AG08396 (cell line): Measurements from ENCODE around the gene STXBP6.

ENCODE experiments used
- DNase-seq: peaks from one replicate; pipeline ENCODE4 v3.0.0; 2012; ENCODE audit warnings: low spot score, mixed read lengths

STXBP6 gene

GRCh38 chr14:25052385-25052784 is 2.4 kb upstream of the STXBP6 start:
- no peak for DNase-seq

- peak; percentile 47 for DNase-seq
Measured at GRCh38 chr14:25050269-25051150, 563 bp upstream of the STXBP6 start.

GRCh38 chr14:25049093-25049567 is 817 bp downstream of the STXBP6 start:
- DNase-seq = no peak

- peak; percentile 71 for DNase-seq
Measured at GRCh38 chr14:25048170-25049016, 1.6 kb downstream of the STXBP6 start.

- no peak for DNase-seq
Measured at GRCh38 chr14:25046301-25046943, 3.5 kb downstream of the STXBP6 start.

- DNase-seq = no peak
Measured at GRCh38 chr14:25044106-25044698, 5.7 kb downstream of the STXBP6 start.

- DNase-seq = peak; percentile 43
Measured at GRCh38 chr14:25042362-25043299, 7.3 kb downstream of the STXBP6 start.

- DNase-seq = no peak
Measured at GRCh38 chr14:25041898-25042297, 8.0 kb downstream of the STXBP6 start.

GRCh38 chr14:25041484-25041883 is 8.5 kb downstream of the STXBP6 start:
- no peak for DNase-seq

GRCh38 chr14:25039933-25040332 is 10.0 kb downstream of the STXBP6 start:
- DNase-seq = no peak

- DNase-seq = no peak
Measured at GRCh38 chr14:25038044-25038668, 11.8 kb downstream of the STXBP6 start.

GRCh38 chr14:25037032-25037431 is 12.9 kb downstream of the STXBP6 start:
- no peak for DNase-seq

- DNase-seq = no peak
Measured at GRCh38 chr14:25034803-25035681, 14.9 kb downstream of the STXBP6 start.

- no peak for DNase-seq
Measured at GRCh38 chr14:25033358-25033757, 16.6 kb downstream of the STXBP6 start.

GRCh38 chr14:25032092-25032784 is 17.7 kb downstream of the STXBP6 start:
- DNase-seq = no peak

- no peak for DNase-seq
Measured at GRCh38 chr14:25026476-25027137, 23.3 kb downstream of the STXBP6 start.

- no peak for DNase-seq
Measured at GRCh38 chr14:25019892-25020291, 30.1 kb downstream of the STXBP6 start.

- no peak for DNase-seq
Measured at GRCh38 chr14:25017562-25017961, 32.4 kb downstream of the STXBP6 start.
